Karpas-422 (cell line): ENCODE results near the gene NEDD8. TPM values are rescaled to one million over a fixed set of nuclear protein-coding genes. Genes with fewer than 3 reads are reported as not detected.

ENCODE experiments used
- DNase-seq: peaks from one replicate; pipeline ENCODE4 v3.0.0-alpha.2; 2015
- H2AFZ ChIP-seq: fragments of 200-600 bp; sonication (generic); 2 replicates; pipeline ENCODE4 v1.6.1; 2014; ENCODE audit warnings: antibody characterized with exemption, low read length, mixed read lengths
- H3K27ac ChIP-seq: fragments of 200-600 bp; sonication (generic); 2 replicates; pipeline ENCODE4 v1.5.1; 2014; ENCODE audit warnings: mild to moderate bottlenecking, low read length, moderate library complexity
- H3K27me3 ChIP-seq: fragments of 200-600 bp; sonication (generic); 2 replicates; pipeline ENCODE4 v1.6.1; 2014; ENCODE audit warnings: low read length, mixed read lengths
- H3K36me3 ChIP-seq: fragments of 200-600 bp; sonication (generic); 2 replicates; pipeline ENCODE4 v1.6.1; 2014; ENCODE audit warnings: low read length, mixed read lengths; ENCODE audit not compliant: insufficient read depth
- H3K4me1 ChIP-seq: fragments of 200-600 bp; sonication (generic); 2 replicates; pipeline ENCODE4 v1.6.1; 2014; ENCODE audit warnings: mild to moderate bottlenecking, low read length, mixed read lengths
- H3K4me2 ChIP-seq: fragments of 200-600 bp; sonication (generic); 2 replicates; pipeline ENCODE4 v1.6.1; 2014; ENCODE audit warnings: low read length, low read depth, mild to moderate bottlenecking; ENCODE audit not compliant: poor library complexity, severe bottlenecking
- H3K4me3 ChIP-seq: fragments of 200-600 bp; sonication (generic); 2 replicates; pipeline ENCODE4 v1.5.1; 2014; ENCODE audit warnings: mild to moderate bottlenecking, antibody characterized with exemption, low read length, mixed read lengths
- H3K79me2 ChIP-seq: fragments of 200-600 bp; sonication (generic); 2 replicates; pipeline ENCODE4 v1.6.1; 2014; ENCODE audit warnings: mild to moderate bottlenecking, low read length, mixed read lengths
- H3K9ac ChIP-seq: fragments of 200-600 bp; sonication (generic); 2 replicates; pipeline ENCODE4 v1.6.0; 2014; ENCODE audit warnings: low read length
- H3K9me2 ChIP-seq: fragments of 200-600 bp; sonication (generic), shearing (Covaris generic); replicated peaks from 2 replicates; pipeline ENCODE4 v1.6.0; 2014; ENCODE audit warnings: mild to moderate bottlenecking, low read length, moderate library complexity; ENCODE audit not compliant: insufficient read depth
- H3K9me3 ChIP-seq: fragments of 300-700, 200-600 bp; sonication (generic); 2 replicates; pipeline ENCODE4 v1.6.1; 2014; ENCODE audit warnings: low read length, mixed read lengths
- H4K20me1 ChIP-seq: fragments of 200-600 bp; sonication (generic); 2 replicates; pipeline ENCODE4 v1.6.1; 2014; ENCODE audit warnings: mild to moderate bottlenecking, antibody characterized with exemption, low read length, low read depth; ENCODE audit not compliant: insufficient read depth
- total RNA-seq: library from RNA; depleted of rRNA; stranded (reverse); fragments of >200 nt; shearing (Covaris generic); gene quantifications from 2 replicates; pipeline ENCODE4 v1.2.3, GENCODE V29; 2014; ENCODE audit warnings: low replicate concordance; rRNA removed

Gene NEDD8
- 293 and 323 TPM in 2 replicates for total RNA-seq

- DNase-seq, result peak; percentile 97
- peak within 1 kb of the TSS; percentile 84 for H2AFZ ChIP-seq
- peak within 1 kb of the TSS; percentile 82 for H3K9ac ChIP-seq
- peaks cover 81% of the 10 kb centered on the region for H3K79me2 ChIP-seq
- peaks cover 3% of the 10 kb centered on the region; the same call in 1 of the 2 replicates for H4K20me1 ChIP-seq
- peaks cover 33% of the 10 kb centered on the region for H3K4me1 ChIP-seq
- peaks cover 30% of the 10 kb centered on the region; the same call in 1 of the 2 replicates for H3K36me3 ChIP-seq
- peak within 1 kb of the TSS; percentile 87 for H3K4me3 ChIP-seq
- peak within 1 kb of the TSS; percentile 73 for H3K27ac ChIP-seq
- no peaks in the 10 kb centered on the region for H3K9me2 ChIP-seq
- H3K4me2 ChIP-seq, result peak within 1 kb of the TSS; percentile 81
- no peaks in the 10 kb centered on the region for H3K9me3 ChIP-seq
- H3K27me3 ChIP-seq, result no peaks in the 10 kb centered on the region
Measured at GRCh38 chr14:24232121-24232644, at the start of gene NEDD8. NEDD8 (minus strand) TSS chr14:24232367; CDS start chr14:24232267, 100 bp downstream.

GRCh38 chr14:24281636-24282035 lies 49.5 kb upstream of the NEDD8 start:
- Histone ChIP-seq H4K20me1 (no peaks in the 10 kb centered on the region), H3K4me1 (peaks cover 32% of the 10 kb centered on the region), H3K9ac (no peak overlapping the region), H3K9me3 (no peaks in the 10 kb centered on the region), H3K4me2 (no peak overlapping the region), H3K27ac (no peak overlapping the region), H3K36me3 (no peaks in the 10 kb centered on the region), H3K4me3 (no peak overlapping the region), H3K79me2 (peaks cover 12% of the 10 kb centered on the region), H2AFZ (no peak overlapping the region), H3K9me2 (no peaks in the 10 kb centered on the region), H3K27me3 (no peaks in the 10 kb centered on the region)
- no peak for DNase-seq

- Histone ChIP-seq H3K9me2 (no peaks in the 10 kb centered on the region), H3K9ac (no peak overlapping the region), H3K4me1 (peaks cover 32% of the 10 kb centered on the region)
Measured at GRCh38 chr14:24280797-24281460, 48.8 kb upstream of the NEDD8 start.

GRCh38 chr14:24279301-24280186 lies 47.4 kb upstream of the NEDD8 start:
- Histone ChIP-seq H3K27ac (no peak overlapping the region), H3K9ac (peak overlapping the region; percentile 23), H3K4me2 (peak overlapping the region; percentile 3), H4K20me1 (no peaks in the 10 kb centered on the region), H3K4me3 (no peak overlapping the region), H2AFZ (peak overlapping the region; percentile 39; the same call in 1 of the 2 replicates), H3K27me3 (no peaks in the 10 kb centered on the region), H3K9me3 (no peaks in the 10 kb centered on the region), H3K36me3 (no peaks in the 10 kb centered on the region), H3K9me2 (no peaks in the 10 kb centered on the region), H3K4me1 (peaks cover 32% of the 10 kb centered on the region), H3K79me2 (peaks cover 18% of the 10 kb centered on the region)
- DNase-seq, result peak; percentile 84

More at GRCh38 chr14:24280797-24281460, 48.8 kb upstream of the NEDD8 start:
- DNase-seq, result no peak
- Histone ChIP-seq H3K9me3 (no peaks in the 10 kb centered on the region), H2AFZ (no peak overlapping the region), H4K20me1 (no peaks in the 10 kb centered on the region), H3K4me3 (no peak overlapping the region), H3K27me3 (no peaks in the 10 kb centered on the region), H3K79me2 (peaks cover 12% of the 10 kb centered on the region), H3K4me2 (no peak overlapping the region), H3K27ac (no peak overlapping the region), H3K36me3 (no peaks in the 10 kb centered on the region)

- Histone ChIP-seq H3K27ac (no peak overlapping the region), H3K9me3 (no peaks in the 10 kb centered on the region), H3K36me3 (no peaks in the 10 kb centered on the region), H2AFZ (no peak overlapping the region), H4K20me1 (no peaks in the 10 kb centered on the region), H3K4me1 (peaks cover 43% of the 10 kb centered on the region), H3K4me2 (no peak overlapping the region), H3K79me2 (peaks cover 18% of the 10 kb centered on the region), H3K9ac (no peak overlapping the region), H3K27me3 (no peaks in the 10 kb centered on the region), H3K9me2 (no peaks in the 10 kb centered on the region), H3K4me3 (no peak overlapping the region)
- DNase-seq, result no peak
Measured at GRCh38 chr14:24278424-24278823, 46.3 kb upstream of the NEDD8 start.

GRCh38 chr14:24277606-24278321 lies 45.6 kb upstream of the NEDD8 start:
- Histone ChIP-seq H3K79me2 (peaks cover 19% of the 10 kb centered on the region), H3K4me3 (no peak overlapping the region), H3K36me3 (no peaks in the 10 kb centered on the region), H3K9me3 (no peaks in the 10 kb centered on the region), H3K27ac (no peak overlapping the region), H3K4me2 (no peak overlapping the region), H3K4me1 (peaks cover 49% of the 10 kb centered on the region), H3K9ac (peak overlapping the region; percentile 28), H2AFZ (no peak overlapping the region), H3K27me3 (no peaks in the 10 kb centered on the region), H3K9me2 (no peaks in the 10 kb centered on the region), H4K20me1 (no peaks in the 10 kb centered on the region)
- DNase-seq, result peak; percentile 60

GRCh38 chr14:24277071-24277470 lies 44.9 kb upstream of the NEDD8 start:
- no peak overlapping the region for H2AFZ ChIP-seq
- H3K4me3 ChIP-seq, result no peak overlapping the region
- peaks cover 56% of the 10 kb centered on the region for H3K4me1 ChIP-seq
- no peak overlapping the region for H3K9ac ChIP-seq
- DNase-seq, result no peak
- H3K9me2 ChIP-seq, result no peaks in the 10 kb centered on the region
- H3K4me2 ChIP-seq, result no peak overlapping the region
- H4K20me1 ChIP-seq, result no peaks in the 10 kb centered on the region
- H3K27ac ChIP-seq, result no peak overlapping the region
- no peaks in the 10 kb centered on the region for H3K36me3 ChIP-seq
- peaks cover 23% of the 10 kb centered on the region for H3K79me2 ChIP-seq
- no peaks in the 10 kb centered on the region for H3K27me3 ChIP-seq
- H3K9me3 ChIP-seq, result no peaks in the 10 kb centered on the region
